Smooth muscle cell (in vitro differentiated cells): ENCODE data around the gene TPST2. TPM values are rescaled to one million over a fixed set of nuclear protein-coding genes. Genes with fewer than 3 reads are reported as not detected.
A peak's percentile ranks its signal among the peaks of the same experiment; 100 is the strongest.

Source experiments
- DNase-seq: peaks from one replicate; lab custom pipeline; 2025; ENCODE audit not compliant: unreplicated experiment; lab: John Stamatoyannopoulos, UW
- H2AFZ ChIP-seq: fragments of 200-600 bp; sonication (generic); 2 replicates; pipeline ENCODE4 v1.6.0; 2016; ENCODE audit warnings: antibody characterized with exemption, low read depth, mild to moderate bottlenecking
- H3F3A ChIP-seq: fragments of 200-600 bp; sonication (generic); 2 replicates; pipeline ENCODE4 v1.6.0; 2017; ENCODE audit warnings: antibody characterized with exemption, low read depth
- H3K27ac ChIP-seq: fragments of 200-600 bp; sonication (generic); 2 replicates; pipeline ENCODE4 v1.5.1; 2016; ENCODE audit warnings: low read depth, mild to moderate bottlenecking
- H3K27me3 ChIP-seq: fragments of 200-600 bp; sonication (generic); 2 replicates; pipeline ENCODE4 v1.6.1; 2016; ENCODE audit warnings: low read depth, mild to moderate bottlenecking
- H3K36me3 ChIP-seq: fragments of 200-600 bp; sonication (generic); 2 replicates; pipeline ENCODE4 v1.5.1; 2016; ENCODE audit warnings: low read depth
- H3K4me1 ChIP-seq: fragments of 200-600 bp; sonication (generic); 2 replicates; pipeline ENCODE4 v1.5.1; 2016; ENCODE audit warnings: low read depth
- H3K4me2 ChIP-seq: fragments of 200-600 bp; sonication (generic); 2 replicates; pipeline ENCODE4 v1.6.0; 2016; ENCODE audit warnings: mild to moderate bottlenecking
- H3K4me3 ChIP-seq: fragments of 200-600 bp; sonication (generic); 2 replicates; pipeline ENCODE4 v1.5.1; 2016; ENCODE audit warnings: mild to moderate bottlenecking
- H3K79me2 ChIP-seq: fragments of 200-600 bp; sonication (generic); 2 replicates; pipeline ENCODE4 v1.6.0; 2016; ENCODE audit warnings: low read depth, mild to moderate bottlenecking
- H3K9ac ChIP-seq: fragments of 200-600 bp; sonication (generic); 2 replicates; pipeline ENCODE4 v1.6.0; 2016; ENCODE audit warnings: low read depth
- H3K9me3 ChIP-seq: fragments of 200-600 bp; sonication (generic); replicated peaks from 2 replicates; pipeline ENCODE4 v1.5.1; 2016; ENCODE audit warnings: low read depth
- H4K20me1 ChIP-seq: fragments of 200-600 bp; sonication (generic); 2 replicates; pipeline ENCODE4 v1.6.0; 2016; ENCODE audit warnings: low read depth
- CTCF ChIP-seq: fragments of 200-600 bp; sonication (generic); IDR thresholded peaks from 2 replicates; pipeline ENCODE4 v1.5.1; 2017; ENCODE audit warnings: borderline replicate concordance, mild to moderate bottlenecking, antibody characterized with exemption; ENCODE audit not compliant: insufficient read depth, poor library complexity, severe bottlenecking
- WGBS: methylation state at CpG from one replicate; pipeline ENCODE4 v1.1.7; 2016; ENCODE audit warnings: low lambda C conversion rate; 5-methylcytosine and 5-hydroxymethylcytosine counted together
- polyA plus RNA-seq: library from polyadenylated mRNA; unstranded; fragments of >200 nt; fragmentation: Nextera tagmentation; extraction: Ambion mirVana; gene quantifications from 2 replicates; pipeline ENCODE4 v1.2.1, GENCODE V29; 2016
- total RNA-seq: library from RNA; depleted of rRNA; stranded (reverse); fragments of >200 nt; gene quantifications from 2 replicates; pipeline ENCODE4 v1.2.3, GENCODE V29; 2014

TPST2 gene
- total and polyA plus RNA-seq, 2 experiments from 2014 or later: 44.1 to 48.5 TPM

- no peak overlapping the region for H3K4me3 ChIP-seq
- no peaks in the 10 kb centered on the region for H3K9me3 ChIP-seq
- H4K20me1 ChIP-seq: no peaks in the 10 kb centered on the region
- H3K27ac ChIP-seq: no peak overlapping the region
- WGBS: 94% methylated on average over 12 of the region's 12 CpGs
- H3K27me3 ChIP-seq: no peaks in the 10 kb centered on the region
- H3F3A ChIP-seq: no peaks in the 10 kb centered on the region
- H3K79me2 ChIP-seq: peaks cover 23% of the 10 kb centered on the region
- no peak overlapping the region for H3K4me2 ChIP-seq
- no peaks in the 10 kb centered on the region for H3K36me3 ChIP-seq
- H3K4me1 ChIP-seq: peaks cover 11% of the 10 kb centered on the region
- H3K9ac ChIP-seq: no peak overlapping the region
- no peak overlapping the region for H2AFZ ChIP-seq
- no peak for DNase-seq
- no peak for TF ChIP-seq CTCF
Measured at GRCh38 chr22:26514419-26515161, 75.3 kb downstream of the TPST2 start.

GRCh38 chr22:26513838-26514237 is 76.1 kb downstream of the TPST2 start:
- H3K4me3 ChIP-seq: no peak overlapping the region
- TF ChIP-seq CTCF: no peak

GRCh38 chr22:26512149-26512793 is 77.7 kb downstream of the TPST2 start, which contains the start of gene TFIP11:
Gene TFIP11 (minus strand): TSS chr22:26512473. CDS start chr22:26510272, 2,201 bp downstream.
- WGBS: under 1% methylated on average over 40 of the region's 40 CpGs
- Histone ChIP-seq H3K4me3 (peak within 1 kb of the TSS; percentile 82), H2AFZ (peak within 1 kb of the TSS; percentile 83), H3K9me3 (no peaks in the 10 kb centered on the region), H4K20me1 (no peaks in the 10 kb centered on the region), H3K4me1 (peaks cover 11% of the 10 kb centered on the region), H3K4me2 (peak within 1 kb of the TSS; percentile 95), H3K79me2 (peaks cover 23% of the 10 kb centered on the region), H3K27me3 (no peaks in the 10 kb centered on the region), H3K27ac (peak within 1 kb of the TSS; percentile 81), H3F3A (no peaks in the 10 kb centered on the region), H3K36me3 (peaks cover 8% of the 10 kb centered on the region), H3K9ac (peak within 1 kb of the TSS; percentile 92)
- DNase-seq: peak; percentile 76
- no peak for TF ChIP-seq CTCF

More at GRCh38 chr22:26513838-26514237, 76.1 kb downstream of the TPST2 start:
- H3K4me1 ChIP-seq: peaks cover 11% of the 10 kb centered on the region
- H3K27me3 ChIP-seq: no peaks in the 10 kb centered on the region
- DNase-seq: no peak
- H3K9ac ChIP-seq: no peak overlapping the region
- peaks cover 4% of the 10 kb centered on the region for H3K36me3 ChIP-seq
- H3K79me2 ChIP-seq: peaks cover 23% of the 10 kb centered on the region
- 85% methylated on average over 1 of the region's 1 CpG for WGBS
- H3K4me2 ChIP-seq: peak overlapping the region; percentile 95
- peak overlapping the region; percentile 81 for H3K27ac ChIP-seq
- no peaks in the 10 kb centered on the region for H4K20me1 ChIP-seq
- no peak overlapping the region for H2AFZ ChIP-seq
- no peaks in the 10 kb centered on the region for H3K9me3 ChIP-seq
- no peaks in the 10 kb centered on the region for H3F3A ChIP-seq
